GM18505 (cell line): ENCODE data around the gene PHB1.
A peak's percentile ranks its signal among the peaks of the same experiment; 100 is the strongest.
"Not testable (repeated sequence)": the region's sequence is repeated elsewhere in the genome, so short reads cannot be mapped to it uniquely, and the experiment has no call there.

Source experiments
- ATAC-seq: cut with Tn5 transposase; IDR thresholded peaks from one replicate; pipeline ENCODE4 v1.9.1; 2021; ENCODE audit not compliant: unreplicated experiment
- POLR2A ChIP-seq: IDR thresholded peaks from 4 replicates; pipeline ENCODE4 v1.6.1; 2011; ENCODE audit warnings: borderline replicate concordance; ENCODE audit not compliant: insufficient read depth, insufficient read length; ENCODE audit errors: extremely low read depth

PHB1 gene

GRCh38 chr17:49370971-49371834 lies 43.5 kb downstream of the PHB1 start:
- ATAC-seq, result no peak
- TF ChIP-seq POLR2A, result no peak

GRCh38 chr17:49369760-49370159 lies 44.9 kb downstream of the PHB1 start:
- TF ChIP-seq POLR2A, result no peak
- no peak for ATAC-seq

- TF ChIP-seq POLR2A, result no peak
- no peak for ATAC-seq
Observed at GRCh38 chr17:49369089-49369488, 45.6 kb downstream of the PHB1 start.

- ATAC-seq, result no peak
- TF ChIP-seq POLR2A, result no peak
Observed at GRCh38 chr17:49365667-49366066, 49.0 kb downstream of the PHB1 start.

- ATAC-seq, result not testable (repeated sequence)
Observed at GRCh38 chr17:49365126-49365525, 49.6 kb downstream of the PHB1 start.

- no peak for ATAC-seq
- TF ChIP-seq POLR2A, result no peak
Observed at GRCh38 chr17:49364119-49364518, 50.6 kb downstream of the PHB1 start.

- TF ChIP-seq POLR2A, result no peak
- ATAC-seq, result no peak
Observed at GRCh38 chr17:49363251-49363650, 51.4 kb downstream of the PHB1 start.

- no peak for ATAC-seq
- no peak for TF ChIP-seq POLR2A
Observed at GRCh38 chr17:49362723-49363117, 52.0 kb downstream of the PHB1 start.

- ATAC-seq, result peak; percentile 71
- TF ChIP-seq POLR2A, result peak; percentile 8
Observed at GRCh38 chr17:49361902-49362722, 52.6 kb downstream of the PHB1 start, which contains the start of gene ZNF652. Gene ZNF652, minus strand, starts transcription at chr17:49362250. Its CDS starts 44,525 bp downstream, at chr17:49317725.

- ATAC-seq, result peak; percentile 25
- peak; percentile 66 for TF ChIP-seq POLR2A
Observed at GRCh38 chr17:49361129-49361901, 53.4 kb downstream of the PHB1 start.

GRCh38 chr17:49360796-49361128 lies 53.9 kb downstream of the PHB1 start:
- no peak for TF ChIP-seq POLR2A
- no peak for ATAC-seq

GRCh38 chr17:49359990-49360795 lies 54.5 kb downstream of the PHB1 start:
- no peak for ATAC-seq
- TF ChIP-seq POLR2A, result no peak
